PC-3 (cell line): Measurements from ENCODE around the gene SERPIND1. TPM values are rescaled to one million over a fixed set of nuclear protein-coding genes. Genes with fewer than 3 reads are reported as not detected.

Source experiments
- ATAC-seq: fragments of 200-7000 bp; cut with Tn5 transposase; 2 replicates; pipeline ENCODE4 v1.9.1; 2020; ENCODE audit warnings: mild to moderate bottlenecking, moderate library complexity
- BruUV-seq: library from RNA; stranded (reverse); fragments of 400-500 nt; replicated peaks from 2 replicates; lab custom pipeline; 2021; lab: Mats Ljungman, UMichigan
- CTCF ChIA-PET: fragments of 300-600 bp; sonication (Branson Sonifier 250); formaldehyde crosslinking; loops from one replicate; lab custom pipeline; 2022; ENCODE audit warnings: antibody characterized with exemption; lab: Charles Lee
- POLR2A ChIA-PET: fragments of 300-600 bp; sonication (Branson Sonifier 250); formaldehyde crosslinking; loops from one replicate; lab custom pipeline; 2022; ENCODE audit warnings: antibody characterized with exemption; ENCODE audit not compliant: unreplicated experiment; lab: Charles Lee
- DNase-seq: peaks from one replicate; pipeline ENCODE4 v3.0.0-alpha.2; 2015
- H2AFZ ChIP-seq: fragments of 300-600 bp; sonication (generic); 2 replicates; pipeline ENCODE4 v1.6.0; 2016; ENCODE audit warnings: antibody characterized with exemption, low read length
- H3F3A ChIP-seq: fragments of 300-600 bp; sonication (generic); one replicate; pipeline ENCODE4 v1.6.0; 2017; ENCODE audit warnings: antibody characterized with exemption, low read length, control low read depth, mild to moderate bottlenecking; ENCODE audit not compliant: unreplicated experiment
- H3K27ac ChIP-seq: fragments of 300-600 bp; sonication (generic); 2 replicates; pipeline ENCODE4 v1.5.1; 2016; ENCODE audit warnings: mild to moderate bottlenecking, low read length
- H3K27me3 ChIP-seq: fragments of 300-600 bp; sonication (generic); 2 replicates; pipeline ENCODE4 v1.6.1; 2016; ENCODE audit warnings: low read length, mixed read lengths
- H3K36me3 ChIP-seq: fragments of 300-600 bp; sonication (generic); 2 replicates; pipeline ENCODE4 v1.6.1; 2016; ENCODE audit warnings: low read depth, mixed run types, low read length, mixed read lengths
- H3K4me1 ChIP-seq: fragments of 300-600 bp; sonication (generic); 2 replicates; pipeline ENCODE4 v1.5.1; 2016; ENCODE audit warnings: low read length; ENCODE audit not compliant: insufficient read depth
- H3K4me2 ChIP-seq: fragments of 300-600 bp; sonication (generic); 2 replicates; pipeline ENCODE4 v1.6.0; 2016; ENCODE audit warnings: low read length
- H3K4me3 ChIP-seq: fragments of 300-600 bp; sonication (generic); 2 replicates; pipeline ENCODE4 v1.5.1; 2016; ENCODE audit warnings: mild to moderate bottlenecking, low read length, mixed read lengths
- H3K79me2 ChIP-seq: fragments of 300-600 bp; sonication (generic); 2 replicates; pipeline ENCODE4 v1.6.1; 2017; ENCODE audit warnings: low read length, mixed read lengths
- H3K9ac ChIP-seq: fragments of 300-600 bp; sonication (generic); 2 replicates; pipeline ENCODE4 v1.6.0; 2016; ENCODE audit warnings: mild to moderate bottlenecking, low read length
- H3K9me2 ChIP-seq: fragments of 300-600 bp; sonication (generic); replicated peaks from 2 replicates; pipeline ENCODE4 v1.6.1; 2016; ENCODE audit warnings: mixed run types, low read length, mixed read lengths
- H3K9me3 ChIP-seq: fragments of 300-600 bp; sonication (generic); 2 replicates; pipeline ENCODE4 v1.6.1; 2016; ENCODE audit warnings: low read length, mixed read lengths
- H4K20me1 ChIP-seq: fragments of 300-600 bp; sonication (generic); 2 replicates; pipeline ENCODE4 v1.6.1; 2016; ENCODE audit warnings: low read length, mixed read lengths
- CTCF ChIP-seq: fragments of 300-600 bp; sonication (generic); conservative IDR thresholded peaks from 2 replicates; pipeline ENCODE4 v1.5.1; 2017; ENCODE audit warnings: antibody characterized with exemption, low read depth, mild to moderate bottlenecking, low read length
- EZH2 ChIP-seq: fragments of 300-600 bp; sonication (generic); IDR thresholded peaks from one replicate; pipeline ENCODE4 v1.6.1; 2017; ENCODE audit warnings: antibody characterized with exemption, mild to moderate bottlenecking, low read length; ENCODE audit not compliant: unreplicated experiment
- EZH2phosphoT487 ChIP-seq: fragments of 300-600 bp; sonication (generic); IDR thresholded peaks from 2 replicates; pipeline ENCODE4 v1.6.1; 2018; ENCODE audit warnings: mild to moderate bottlenecking, antibody characterized with exemption, low read length, borderline replicate concordance
- intact Hi-C: fragments of 100-400 bp; cut with micrococcal nuclease; formaldehyde crosslinking; loops from 2 replicates; pipeline ENCODE4 v1.9.0; 2023
- total RNA-seq: library from RNA; depleted of rRNA; stranded (reverse); fragments of >200 nt; gene quantifications from 2 replicates; pipeline ENCODE4 v1.2.3, GENCODE V29; 2014

The SERPIND1 gene
- total RNA-seq, 1 experiment from 2014 or later = 2.9 TPM

GRCh38 chr22:20829491-20830134, 55.7 kb downstream of the SERPIND1 start:
- no TSS peak for BruUV-seq
- no peaks in the 10 kb centered on the region for H3K9me3 ChIP-seq

GRCh38 chr22:20833225-20833665, 59.3 kb downstream of the SERPIND1 start:
- H3K27me3 ChIP-seq = no peaks in the 10 kb centered on the region
- no TSS peak for BruUV-seq
- H3K27ac ChIP-seq = no peak overlapping the region
- no peak overlapping the region for H3K4me3 ChIP-seq
- no peaks in the 10 kb centered on the region for H3K79me2 ChIP-seq
- TF ChIP-seq CTCF (no peak), EZH2phosphoT487 (no peak), EZH2 (no peak)
- ChIA-PET POLR2A (no interaction called here), CTCF (no interaction called here)
- no peaks in the 10 kb centered on the region for H4K20me1 ChIP-seq
- peaks cover 10% of the 10 kb centered on the region; the same call in 1 of the 2 replicates for H3K36me3 ChIP-seq
- H3K9me2 ChIP-seq = no peaks in the 10 kb centered on the region
- no peak overlapping the region for H3K4me2 ChIP-seq
- H3K9ac ChIP-seq = no peak overlapping the region
- ATAC-seq (no peak), DNase-seq (no peak)
- H3K4me1 ChIP-seq = no peaks in the 10 kb centered on the region
- intact Hi-C loops = no loop called here
- H2AFZ ChIP-seq = no peak overlapping the region
- H3K9me3 ChIP-seq = no peaks in the 10 kb centered on the region
- H3F3A ChIP-seq = no peaks in the 10 kb centered on the region

More at GRCh38 chr22:20829491-20830134, 55.7 kb downstream of the SERPIND1 start:
- Histone ChIP-seq H2AFZ (no peak overlapping the region), H3K9ac (no peak overlapping the region), H3K4me3 (no peak overlapping the region), H4K20me1 (no peaks in the 10 kb centered on the region), H3F3A (no peaks in the 10 kb centered on the region), H3K79me2 (no peaks in the 10 kb centered on the region), H3K36me3 (peaks cover 10% of the 10 kb centered on the region; the same call in 1 of the 2 replicates), H3K4me2 (no peak overlapping the region), H3K4me1 (no peaks in the 10 kb centered on the region), H3K9me2 (no peaks in the 10 kb centered on the region), H3K27ac (no peak overlapping the region), H3K27me3 (no peaks in the 10 kb centered on the region)
- intact Hi-C loops = no loop called here
- POLR2A ChIA-PET = no interaction called here
- no peak for TF ChIP-seq EZH2phosphoT487
- no peak for TF ChIP-seq EZH2
- TF ChIP-seq CTCF = no peak
- CTCF ChIA-PET = no interaction called here
- ATAC-seq (no peak), DNase-seq (no peak)

GRCh38 chr22:20834206-20834605, 60.3 kb downstream of the SERPIND1 start:
- H3K4me2 ChIP-seq = no peak overlapping the region
- ChIA-PET CTCF (no interaction called here), POLR2A (no interaction called here)
- H3K4me1 ChIP-seq = no peaks in the 10 kb centered on the region
- no TSS peak for BruUV-seq
- no peaks in the 10 kb centered on the region for H3F3A ChIP-seq
- H4K20me1 ChIP-seq = no peaks in the 10 kb centered on the region
- no peaks in the 10 kb centered on the region for H3K9me2 ChIP-seq
- no peaks in the 10 kb centered on the region for H3K9me3 ChIP-seq
- H3K27ac ChIP-seq = no peak overlapping the region
- no peak for ATAC-seq
- no peak for TF ChIP-seq EZH2
- H3K36me3 ChIP-seq = peaks cover 10% of the 10 kb centered on the region; the same call in 1 of the 2 replicates
- no peak overlapping the region for H3K9ac ChIP-seq
- DNase-seq = no peak
- H2AFZ ChIP-seq = no peak overlapping the region
- intact Hi-C loops = no loop called here
- H3K27me3 ChIP-seq = no peaks in the 10 kb centered on the region
- peaks cover 5% of the 10 kb centered on the region; the same call in 1 of the 2 replicates for H3K79me2 ChIP-seq
- H3K4me3 ChIP-seq = no peak overlapping the region
